GM23338 (cell line): ENCODE measurements around the gene DTNBP1.
"Not testable (repeated sequence)": the region's sequence is repeated elsewhere in the genome, so short reads cannot be mapped to it uniquely, and the experiment has no call there.

Source experiments
- CTCF ChIP-seq, 2 experiments: fragments of 200-600 bp in 1 of 2; sonication (generic) in 1 of 2; conservative IDR thresholded peaks; 2 replicates each; pipeline versions ENCODE4 v1.5.1 to v1.6.1; 2016 to 2017; ENCODE audit warnings: antibody characterized with exemption in 2 of 2, low read depth in 2 of 2, mild to moderate bottlenecking in 2 of 2, moderate library complexity in 1 of 2
- EZH2 ChIP-seq: fragments of 200-600 bp; sonication (generic); IDR thresholded peaks from one replicate; pipeline ENCODE4 v1.8.0; 2017; ENCODE audit warnings: antibody characterized with exemption, mild to moderate bottlenecking, low read depth; ENCODE audit not compliant: unreplicated experiment
- NANOG ChIP-seq: IDR thresholded peaks from 2 replicates; pipeline ENCODE4 v1.6.1; 2016; ENCODE audit warnings: antibody characterized with exemption, borderline replicate concordance
- POLR2AphosphoS5 ChIP-seq: IDR thresholded peaks from 2 replicates; pipeline ENCODE4 v1.6.1; 2016; ENCODE audit warnings: antibody characterized with exemption, low read depth
- REST ChIP-seq: IDR thresholded peaks from one replicate; pipeline ENCODE4 v1.6.1; 2018; ENCODE audit warnings: antibody characterized with exemption; ENCODE audit not compliant: unreplicated experiment
- ZNF331 ChIP-seq: fragments of 250-450 bp; sonication (Bioruptor Pico); IDR thresholded peaks from 2 replicates; pipeline ENCODE4 v1.5.0; 2020; ENCODE audit warnings: low read depth, mild to moderate bottlenecking, moderate library complexity

- TF ChIP-seq REST; POLR2AphosphoS5; CTCF (conservative IDR thresholded peaks at IDR 0.05; ENCODE audit: low read depth in 2 of 2); EZH2; NANOG; ZNF331 (CRISPR knock-in tag): not testable (repeated sequence)
Measured at GRCh38 chr6:15543332-15543917, 119.4 kb downstream of the DTNBP1 start.
